ENCODE data around the gene CTSL. TPM values are rescaled to one million over a fixed set of nuclear protein-coding genes. Genes with fewer than 3 reads are reported as not detected.

CTSL gene
- total and polyA plus RNA-seq, 2 experiments from 2014 or later, result 34.5 to 35.3 TPM

GRCh38 chr9:87703636-87704276, 22.2 kb upstream of the CTSL start:
- Mint-ChIP-seq H3K36me3 (ENCODE audit: low read depth) (peaks cover 81% of the 10 kb centered on the region), H3K4me3 (no peak overlapping the region), H3K27ac (no peak overlapping the region), H3K4me1 (no peaks in the 10 kb centered on the region; the same call in 1 of the 3 replicates), H3K9me3 (no peaks in the 10 kb centered on the region), H3K27me3 (ENCODE audit: insufficient read depth, low read depth, poor library complexity) (peaks cover 2% of the 10 kb centered on the region)
- Histone ChIP-seq H2AFZ (no peak overlapping the region), H4K20me1 (replicated peaks; ENCODE audit: insufficient read depth) (peaks cover 2% of the 10 kb centered on the region; the same call in 1 of the 2 replicates), H3K4me3 (no peak overlapping the region), H3K27me3 (ENCODE audit: insufficient read depth) (no peaks in the 10 kb centered on the region), H3K27ac (ENCODE audit: low read depth) (no peak overlapping the region), H3K9me2 (ENCODE audit: insufficient read depth) (no peaks in the 10 kb centered on the region), H3F3A (replicated peaks; ENCODE audit: low read depth) (no peaks in the 10 kb centered on the region; the same call in 1 of the 2 replicates), H3K4me2 (no peak overlapping the region), H3K4me1 (ENCODE audit: insufficient read depth) (no peaks in the 10 kb centered on the region), H3K36me3 (ENCODE audit: insufficient read depth) (peaks cover 39% of the 10 kb centered on the region), H3K79me2 (replicated peaks; ENCODE audit: insufficient read depth) (no peaks in the 10 kb centered on the region)
- TF ChIP-seq EZH2 (IDR thresholded peaks at IDR 0.05; ENCODE audit: low read depth, unreplicated experiment) (no peak), STAT1 (IDR thresholded peaks at IDR 0.05; ENCODE audit: unreplicated experiment) (no peak), EZH2phosphoT487 (IDR thresholded peaks at IDR 0.05; ENCODE audit: unreplicated experiment) (no peak), ZNF114 (CRISPR knock-in tag; IDR thresholded peaks at IDR 0.05) (no peak), ZNF462 (CRISPR knock-in tag; IDR thresholded peaks at IDR 0.05) (no peak), NANOG (IDR thresholded peaks at IDR 0.05; ENCODE audit: borderline replicate concordance) (no peak), CTCF (conservative IDR thresholded peaks at IDR 0.05; ENCODE audit: low read depth in 2 of 2) (no peak), JUNB (IDR thresholded peaks at IDR 0.05; ENCODE audit: unreplicated experiment) (no peak), REST (IDR thresholded peaks at IDR 0.05; ENCODE audit: unreplicated experiment) (no peak), ZNF331 (CRISPR knock-in tag; IDR thresholded peaks at IDR 0.05; ENCODE audit: low read depth) (no peak), POLR2AphosphoS5 (IDR thresholded peaks at IDR 0.05; ENCODE audit: low read depth) (no peak), CREB1 (CRISPR knock-in tag; IDR thresholded peaks at IDR 0.05; ENCODE audit: low read depth) (no peak), ETS1 (IDR thresholded peaks at IDR 0.05) (no peak)
- DNase-seq (ENCODE audit: low spot score) (no peak), ATAC-seq (no peak)
